GM12878 (cell line): ENCODE data around the gene TXLNA. TPM values are rescaled to one million over a fixed set of nuclear protein-coding genes. Genes with fewer than 3 reads are reported as not detected.
A peak's percentile ranks its signal among the peaks of the same experiment; 100 is the strongest.

ENCODE experiments used
- BACH1 ChIP-seq: fragments of 450-650 bp; IDR thresholded peaks from 2 replicates; pipeline ENCODE4 v1.6.1; 2017; ENCODE audit warnings: mild to moderate bottlenecking, borderline replicate concordance
- BHLHE40 ChIP-seq, 2 experiments: fragments of 450-650 bp in 1 of 2; IDR thresholded peaks; 2 replicates each; pipeline ENCODE4 v1.6.1; 2011 to 2017; ENCODE audit warnings: low read depth in 2 of 2, borderline replicate concordance in 1 of 2, improper control_type of control experiment in 1 of 2, low read length in 1 of 2, mild to moderate bottlenecking in 1 of 2
- CBX3 ChIP-seq: fragments of 200-600 bp; sonication (generic); IDR thresholded peaks from 2 replicates; pipeline ENCODE4 v1.6.1; 2016; ENCODE audit warnings: low read depth, borderline replicate concordance
- DPF2 ChIP-seq: fragments of 450-650 bp; IDR thresholded peaks from 2 replicates; pipeline ENCODE4 v1.6.1; 2017; ENCODE audit warnings: mild to moderate bottlenecking
- IRF3 ChIP-seq: fragments of 450-650 bp; IDR thresholded peaks from 2 replicates; pipeline ENCODE4 v1.6.1; 2014; ENCODE audit warnings: mild to moderate bottlenecking
- KAT2A ChIP-seq: conservative IDR thresholded peaks from 2 replicates; pipeline ENCODE4 v1.6.1; 2011; ENCODE audit warnings: low read depth, low read length; ENCODE audit not compliant: control insufficient read depth
- LARP7 ChIP-seq: fragments of 450-650 bp; IDR thresholded peaks from 2 replicates; pipeline ENCODE4 v1.6.1; 2017; ENCODE audit warnings: mild to moderate bottlenecking
- MEF2B ChIP-seq: fragments of 450-650 bp; IDR thresholded peaks from 2 replicates; pipeline ENCODE4 v1.6.1; 2018; ENCODE audit warnings: mild to moderate bottlenecking, moderate library complexity; ENCODE audit not compliant: partially characterized antibody, poor library complexity, severe bottlenecking
- NFYB ChIP-seq: IDR thresholded peaks from 2 replicates; pipeline ENCODE4 v1.6.1; 2011; ENCODE audit warnings: low read depth, mild to moderate bottlenecking, low read length, improper control_type of control experiment, moderate library complexity; ENCODE audit not compliant: insufficient read depth
- POLR2AphosphoS5 ChIP-seq: IDR thresholded peaks from 2 replicates; pipeline ENCODE4 v1.6.1; 2011; ENCODE audit warnings: mild to moderate bottlenecking, low read length, inconsistent platforms
- RB1 ChIP-seq: fragments of 450-650 bp; formaldehyde crosslinking; IDR thresholded peaks from 2 replicates; pipeline ENCODE4 v1.6.1; 2017; ENCODE audit warnings: mild to moderate bottlenecking, borderline replicate concordance
- RELB ChIP-seq: fragments of 450-650 bp; IDR thresholded peaks from 2 replicates; pipeline ENCODE4 v1.6.1; 2017; ENCODE audit warnings: low read depth, mild to moderate bottlenecking, moderate library complexity
- SMAD5 ChIP-seq: IDR thresholded peaks from 2 replicates; pipeline ENCODE4 v1.6.1; 2016; ENCODE audit warnings: antibody characterized with exemption, low read depth
- ZNF384 ChIP-seq: IDR thresholded peaks from 2 replicates; pipeline ENCODE4 v1.6.1; 2012; ENCODE audit warnings: low read depth, mild to moderate bottlenecking, low read length, improper control_type of control experiment, borderline replicate concordance
- polyA plus RNA-seq, 11 experiments: library from polyadenylated mRNA; depleted of rRNA in 4 of 11; unstranded in 6 of 11; stranded (reverse) in 5 of 11; fragments of >200 nt; fragmentation: Nextera tagmentation in 4 of 11; fragmentation: Illumina TruSeq in 1 of 11; extraction: Ambion mirVana in 4 of 11; extraction: Trizol in 1 of 11; gene quantifications; 1 replicate in 1 of 11; 2 replicates in 10 of 11; pipeline versions ENCODE4 v1.2.1 to v1.2.3, GENCODE V29; 2011 to 2016; ENCODE audit warnings: inconsistent platforms in 2 of 11, missing spikeins in 2 of 11, low read depth in 1 of 11
- total RNA-seq, 4 experiments: library from RNA; depleted of rRNA in 3 of 4; stranded (reverse); fragments of >200 nt in 3 of 4; fragmentation: Illumina TruSeq in 1 of 4; extraction: Trizol in 1 of 4; gene quantifications; 2 replicates each; pipeline versions ENCODE4 v1.2.1 to v1.2.3, GENCODE V29; 2013 to 2021
- TF ChIP-seq, protein P1 (sequence below): fragments of 450-650 bp; formaldehyde crosslinking; IDR thresholded peaks from 2 replicates; pipeline ENCODE4 v1.4.0; 2020; ENCODE audit warnings: mild to moderate bottlenecking, moderate library complexity
- TF ChIP-seq, protein P2 (sequence below): fragments of 450-650 bp; conservative IDR thresholded peaks from 2 replicates; pipeline ENCODE4 v1.6.1; 2017; ENCODE audit warnings: mild to moderate bottlenecking, moderate library complexity

The TXLNA gene
- total and polyA plus RNA-seq, 10 of the 15 experiments (the other 5 are each of a cell fraction or from before 2014, with no cell fraction given) = 7.2 to 93.7 (median 47.9) TPM

DNA sequence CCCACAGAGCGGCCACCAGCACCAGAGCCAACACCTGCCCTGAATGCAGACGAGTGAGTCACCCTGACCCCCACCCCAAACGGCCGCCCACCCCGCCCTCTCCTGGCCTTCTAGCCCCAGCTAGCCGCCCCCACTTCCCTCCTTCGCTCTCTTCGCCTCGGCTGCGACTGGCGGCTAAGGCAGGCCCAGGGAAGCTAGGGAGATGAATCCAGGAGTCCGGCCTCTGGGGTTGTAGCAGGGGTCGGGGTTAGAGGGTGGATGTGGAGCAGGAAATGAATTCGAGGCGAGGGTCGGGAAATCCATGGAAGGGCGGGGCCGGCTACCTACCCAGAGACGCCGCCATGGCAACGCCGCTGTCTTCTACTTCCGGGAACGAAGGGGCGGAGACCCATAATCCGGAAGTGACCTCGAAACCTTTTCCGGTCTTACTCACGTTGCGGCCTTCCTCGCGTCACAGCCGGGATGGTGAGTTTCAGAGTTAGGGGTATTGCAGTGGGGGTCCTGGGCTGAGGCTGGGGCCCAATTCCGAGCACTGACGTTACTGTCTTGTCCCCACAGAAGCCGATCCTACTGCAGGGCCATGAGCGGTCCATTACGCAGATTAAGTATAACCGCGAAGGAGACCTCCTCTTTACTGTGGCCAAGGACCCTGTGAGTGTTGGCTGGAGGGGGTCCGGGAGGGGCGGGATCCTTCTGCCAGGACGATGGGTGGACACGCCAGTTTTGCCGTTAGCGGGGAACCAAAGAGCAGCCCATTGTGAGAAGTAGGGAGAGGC, 42.7 kb downstream of the TXLNA start, which contains the start of the genes EIF3I and TMEM234 (continued):
- TF ChIP-seq MEF2B (peak; percentile 56), IRF3 (no peak), DPF2 (no peak), ZNF384 (no peak), RELB (peak; percentile 71), POLR2AphosphoS5 (peak; percentile 93), LARP7 (no peak), RB1 (no peak), KAT2A (no peak), NFYB (no peak), CBX3 (no peak), BACH1 (no peak), SMAD5 (peak; percentile 88; the same call in 1 of the 2 replicates), BHLHE40 (IDR thresholded peaks at IDR 0.05; ENCODE audit: borderline replicate concordance in 1 of 2, low read depth in 2 of 2, low read length in 1 of 2) (peak; percentile 33; a peak in 3 of 4 replicates)
- TF ChIP-seq, protein P1, sequence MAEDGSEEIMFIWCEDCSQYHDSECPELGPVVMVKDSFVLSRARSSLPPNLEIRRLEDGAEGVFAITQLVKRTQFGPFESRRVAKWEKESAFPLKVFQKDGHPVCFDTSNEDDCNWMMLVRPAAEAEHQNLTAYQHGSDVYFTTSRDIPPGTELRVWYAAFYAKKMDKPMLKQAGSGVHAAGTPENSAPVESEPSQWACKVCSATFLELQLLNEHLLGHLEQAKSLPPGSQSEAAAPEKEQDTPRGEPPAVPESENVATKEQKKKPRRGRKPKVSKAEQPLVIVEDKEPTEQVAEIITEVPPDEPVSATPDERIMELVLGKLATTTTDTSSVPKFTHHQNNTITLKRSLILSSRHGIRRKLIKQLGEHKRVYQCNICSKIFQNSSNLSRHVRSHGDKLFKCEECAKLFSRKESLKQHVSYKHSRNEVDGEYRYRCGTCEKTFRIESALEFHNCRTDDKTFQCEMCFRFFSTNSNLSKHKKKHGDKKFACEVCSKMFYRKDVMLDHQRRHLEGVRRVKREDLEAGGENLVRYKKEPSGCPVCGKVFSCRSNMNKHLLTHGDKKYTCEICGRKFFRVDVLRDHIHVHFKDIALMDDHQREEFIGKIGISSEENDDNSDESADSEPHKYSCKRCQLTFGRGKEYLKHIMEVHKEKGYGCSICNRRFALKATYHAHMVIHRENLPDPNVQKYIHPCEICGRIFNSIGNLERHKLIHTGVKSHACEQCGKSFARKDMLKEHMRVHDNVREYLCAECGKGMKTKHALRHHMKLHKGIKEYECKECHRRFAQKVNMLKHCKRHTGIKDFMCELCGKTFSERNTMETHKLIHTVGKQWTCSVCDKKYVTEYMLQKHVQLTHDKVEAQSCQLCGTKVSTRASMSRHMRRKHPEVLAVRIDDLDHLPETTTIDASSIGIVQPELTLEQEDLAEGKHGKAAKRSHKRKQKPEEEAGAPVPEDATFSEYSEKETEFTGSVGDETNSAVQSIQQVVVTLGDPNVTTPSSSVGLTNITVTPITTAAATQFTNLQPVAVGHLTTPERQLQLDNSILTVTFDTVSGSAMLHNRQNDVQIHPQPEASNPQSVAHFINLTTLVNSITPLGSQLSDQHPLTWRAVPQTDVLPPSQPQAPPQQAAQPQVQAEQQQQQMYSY (CRISPR knock-in tag) = no peak
- TF ChIP-seq, protein P2, sequence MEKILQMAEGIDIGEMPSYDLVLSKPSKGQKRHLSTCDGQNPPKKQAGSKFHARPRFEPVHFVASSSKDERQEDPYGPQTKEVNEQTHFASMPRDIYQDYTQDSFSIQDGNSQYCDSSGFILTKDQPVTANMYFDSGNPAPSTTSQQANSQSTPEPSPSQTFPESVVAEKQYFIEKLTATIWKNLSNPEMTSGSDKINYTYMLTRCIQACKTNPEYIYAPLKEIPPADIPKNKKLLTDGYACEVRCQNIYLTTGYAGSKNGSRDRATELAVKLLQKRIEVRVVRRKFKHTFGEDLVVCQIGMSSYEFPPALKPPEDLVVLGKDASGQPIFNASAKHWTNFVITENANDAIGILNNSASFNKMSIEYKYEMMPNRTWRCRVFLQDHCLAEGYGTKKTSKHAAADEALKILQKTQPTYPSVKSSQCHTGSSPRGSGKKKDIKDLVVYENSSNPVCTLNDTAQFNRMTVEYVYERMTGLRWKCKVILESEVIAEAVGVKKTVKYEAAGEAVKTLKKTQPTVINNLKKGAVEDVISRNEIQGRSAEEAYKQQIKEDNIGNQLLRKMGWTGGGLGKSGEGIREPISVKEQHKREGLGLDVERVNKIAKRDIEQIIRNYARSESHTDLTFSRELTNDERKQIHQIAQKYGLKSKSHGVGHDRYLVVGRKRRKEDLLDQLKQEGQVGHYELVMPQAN = peak; percentile 88
